Measurements from ENCODE around the gene ABCD1. TPM values are rescaled to one million over a fixed set of nuclear protein-coding genes. Genes with fewer than 3 reads are reported as not detected.
"Not testable (repeated sequence)": the region's sequence is repeated elsewhere in the genome, so short reads cannot be mapped to it uniquely, and the experiment has no call there.

ABCD1 gene
- polyA plus RNA-seq, 4 donors, result 10.1 to 37.3 (median 20.4) TPM

DNA sequence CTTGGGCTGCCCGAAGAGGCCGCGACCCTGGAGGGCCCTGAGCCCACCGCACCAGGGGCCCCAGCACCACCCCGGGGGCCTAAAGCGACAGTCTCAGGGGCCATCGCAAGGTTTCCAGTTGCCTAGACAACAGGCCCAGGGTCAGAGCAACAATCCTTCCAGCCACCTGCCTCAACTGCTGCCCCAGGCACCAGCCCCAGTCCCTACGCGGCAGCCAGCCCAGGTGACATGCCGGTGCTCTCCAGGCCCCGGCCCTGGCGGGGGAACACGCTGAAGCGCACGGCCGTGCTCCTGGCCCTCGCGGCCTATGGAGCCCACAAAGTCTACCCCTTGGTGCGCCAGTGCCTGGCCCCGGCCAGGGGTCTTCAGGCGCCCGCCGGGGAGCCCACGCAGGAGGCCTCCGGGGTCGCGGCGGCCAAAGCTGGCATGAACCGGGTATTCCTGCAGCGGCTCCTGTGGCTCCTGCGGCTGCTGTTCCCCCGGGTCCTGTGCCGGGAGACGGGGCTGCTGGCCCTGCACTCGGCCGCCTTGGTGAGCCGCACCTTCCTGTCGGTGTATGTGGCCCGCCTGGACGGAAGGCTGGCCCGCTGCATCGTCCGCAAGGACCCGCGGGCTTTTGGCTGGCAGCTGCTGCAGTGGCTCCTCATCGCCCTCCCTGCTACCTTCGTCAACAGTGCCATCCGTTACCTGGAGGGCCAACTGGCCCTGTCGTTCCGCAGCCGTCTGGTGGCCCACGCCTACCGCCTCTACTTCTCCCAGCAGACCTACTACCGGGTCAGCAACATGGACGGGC lies 579 bp downstream of the ABCD1 start:
- no peak for FAIRE-seq
- DNase-seq, result no peak
- Histone ChIP-seq H3K27me3 (ENCODE audit: control insufficient read depth in 3 of 3, insufficient read depth in 3 of 3, low read length in 3 of 3) (no peaks in the 10 kb centered on the region), H3K4me3 (ENCODE audit: low read depth in 1 of 3, low read length in 3 of 3) (peak overlapping the region in 2 of 3 donors; percentile 62 to 64), H3K9me3 (ENCODE audit: control insufficient read depth in 2 of 2, insufficient read depth in 1 of 2, low read depth in 1 of 2, low read length in 1 of 2) (no peaks in the 10 kb centered on the region), H3K27ac (ENCODE audit: low read depth in 1 of 3, low read length in 2 of 3) (peak overlapping the region; percentile 87 to 96 (median 93)), H3K36me3 (ENCODE audit: control insufficient read depth in 3 of 3, insufficient read depth in 2 of 3, low read depth in 1 of 3, low read length in 3 of 3) (peaks cover 0 to 32% (median 0%) of the 10 kb centered on the region in 3 donors), H3K4me1 (ENCODE audit: control insufficient read depth in 3 of 3, insufficient read depth in 2 of 3, low read depth in 1 of 3, low read length in 2 of 3) (peaks cover 0 to 44% (median 4%) of the 10 kb centered on the region in 3 donors)
- 64 to 76% (median 67%) methylated on average over 18 to 55 of the region's 55 CpGs for whole genome bisulfite sequencing, 3 donors

DNA sequence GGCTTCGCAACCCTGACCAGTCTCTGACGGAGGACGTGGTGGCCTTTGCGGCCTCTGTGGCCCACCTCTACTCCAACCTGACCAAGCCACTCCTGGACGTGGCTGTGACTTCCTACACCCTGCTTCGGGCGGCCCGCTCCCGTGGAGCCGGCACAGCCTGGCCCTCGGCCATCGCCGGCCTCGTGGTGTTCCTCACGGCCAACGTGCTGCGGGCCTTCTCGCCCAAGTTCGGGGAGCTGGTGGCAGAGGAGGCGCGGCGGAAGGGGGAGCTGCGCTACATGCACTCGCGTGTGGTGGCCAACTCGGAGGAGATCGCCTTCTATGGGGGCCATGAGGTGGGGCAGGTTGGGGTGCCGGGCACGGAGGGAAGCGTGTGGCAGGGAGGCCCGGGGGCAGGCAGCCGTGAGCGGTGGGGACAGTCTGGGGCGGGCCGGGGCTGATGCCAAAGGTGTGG lies 1.2 kb downstream of the ABCD1 start:
- FAIRE-seq (no peak), DNase-seq (no peak)
- peak overlapping the region; percentile 85 to 96 (median 87) for H3K27ac ChIP-seq (ENCODE audit: low read depth in 1 of 3, low read length in 2 of 3)
- 61 to 80% (median 69%) methylated on average over 13 to 35 of the region's 35 CpGs for WGBS, 3 donors
- H3K27me3 ChIP-seq (ENCODE audit: control insufficient read depth in 3 of 3, insufficient read depth in 3 of 3, low read length in 3 of 3), result no peaks in the 10 kb centered on the region
- H3K36me3 ChIP-seq (ENCODE audit: control insufficient read depth in 3 of 3, insufficient read depth in 2 of 3, low read depth in 1 of 3, low read length in 3 of 3), result peaks cover 0 to 26% (median 0%) of the 10 kb centered on the region in 3 donors
- H3K4me3 ChIP-seq (ENCODE audit: low read depth in 1 of 3, low read length in 3 of 3), result peak overlapping the region in 2 of 3 donors; percentile 28 to 62
- peaks cover 0 to 44% (median 4%) of the 10 kb centered on the region in 3 donors for H3K4me1 ChIP-seq (ENCODE audit: control insufficient read depth in 3 of 3, insufficient read depth in 2 of 3, low read depth in 1 of 3, low read length in 2 of 3)
- no peaks in the 10 kb centered on the region for H3K9me3 ChIP-seq (ENCODE audit: control insufficient read depth in 2 of 2, insufficient read depth in 1 of 2, low read depth in 1 of 2, low read length in 1 of 2)

DNA sequence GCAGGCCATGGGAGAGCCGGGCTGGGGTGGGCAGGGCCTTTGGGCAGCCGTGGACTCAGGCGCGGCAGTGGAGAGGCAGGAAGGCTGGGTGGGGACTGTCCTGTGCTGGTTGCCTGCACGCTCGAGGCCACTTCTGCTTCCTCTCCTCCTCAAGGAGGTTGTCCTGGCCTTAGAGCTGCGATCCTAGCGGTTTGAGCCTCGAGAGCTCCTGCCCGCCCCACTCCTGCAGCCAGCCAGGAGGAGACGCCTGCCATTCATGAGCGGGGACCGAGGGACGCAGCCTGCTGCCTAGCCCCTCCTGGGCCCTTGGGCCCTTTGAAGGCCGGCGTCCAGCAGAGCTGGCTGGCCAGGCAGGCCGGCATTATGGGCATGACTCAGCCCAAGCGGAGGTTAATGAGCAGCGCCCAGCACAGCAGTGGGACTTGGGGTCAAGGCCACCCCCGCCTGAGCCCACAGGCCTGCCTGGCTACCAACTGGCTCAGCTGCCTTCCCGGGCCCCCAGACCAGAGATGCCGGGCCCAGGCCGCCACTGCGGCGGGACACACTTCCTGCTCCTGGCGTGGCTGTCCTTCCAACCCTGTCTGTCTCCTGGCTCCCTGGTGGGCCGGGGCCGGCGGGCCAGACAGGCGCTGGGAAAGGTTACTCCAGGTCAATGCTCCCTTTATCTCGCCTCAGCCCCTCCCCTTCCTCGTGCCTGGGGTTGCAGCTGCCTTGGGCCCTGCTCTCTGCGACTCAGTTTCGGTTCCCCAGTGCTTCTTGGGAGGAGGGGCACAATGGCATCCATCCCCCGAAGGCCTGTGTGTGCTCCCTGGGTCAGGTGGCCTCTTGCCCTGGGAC lies 1.8 kb downstream of the ABCD1 start:
- peak overlapping the region in 2 of 3 donors; percentile 28 to 62 for H3K4me3 ChIP-seq (ENCODE audit: low read depth in 1 of 3, low read length in 3 of 3)
- WGBS, 3 donors, result 9 to 47% (median 15%) methylated on average over 19 to 34 of the region's 35 CpGs

DNA sequence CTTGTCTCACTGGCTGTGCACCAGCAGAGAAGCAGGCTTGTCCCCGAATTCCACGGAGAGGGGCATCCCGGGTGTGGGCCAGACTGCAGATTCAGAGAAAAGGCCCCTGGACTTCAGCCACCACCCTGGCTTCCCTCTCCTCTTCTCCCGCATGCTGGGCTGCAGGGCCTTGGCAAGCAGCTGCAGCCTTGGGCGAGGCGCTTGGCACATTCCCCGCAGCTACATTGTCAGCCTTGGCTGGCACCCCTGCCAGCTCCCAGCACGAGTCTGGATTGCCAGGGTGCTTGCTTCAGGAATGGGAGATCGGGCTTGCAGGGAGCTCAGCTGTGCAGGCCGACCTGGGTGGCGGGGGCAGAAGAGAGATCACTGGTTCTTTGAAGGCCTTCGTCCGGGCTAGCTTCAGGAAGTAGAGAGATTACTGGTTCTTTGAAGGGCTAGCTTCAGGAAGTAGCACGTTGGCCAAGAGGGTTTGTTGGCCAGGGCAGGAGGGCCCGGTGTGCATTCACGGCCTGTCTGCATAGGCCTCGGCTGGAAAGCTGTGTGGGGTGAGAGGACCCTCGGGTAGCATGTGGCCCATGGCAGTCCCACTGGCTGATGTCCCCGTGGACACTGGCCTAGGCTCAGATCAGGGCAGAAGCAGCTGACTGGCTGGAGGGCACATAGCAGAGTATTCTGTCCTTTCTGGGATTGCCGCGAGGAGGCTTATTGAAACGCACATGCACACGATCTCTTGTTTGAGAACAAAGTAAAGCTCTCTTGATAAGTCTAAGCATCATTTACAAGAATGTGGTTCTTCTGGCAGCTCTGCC lies 2.7 kb downstream of the ABCD1 start:
- Histone ChIP-seq H3K27ac (ENCODE audit: low read depth in 1 of 3, low read length in 2 of 3) (peak overlapping the region; percentile 85 to 96 (median 87)), H3K9me3 (ENCODE audit: control insufficient read depth in 2 of 2, insufficient read depth in 1 of 2, low read depth in 1 of 2, low read length in 1 of 2) (peaks cover 0 to 6% of the 10 kb centered on the region in 2 donors), H3K36me3 (ENCODE audit: control insufficient read depth in 3 of 3, insufficient read depth in 2 of 3, low read depth in 1 of 3, low read length in 3 of 3) (peaks cover 0 to 28% (median 0%) of the 10 kb centered on the region in 3 donors), H3K27me3 (ENCODE audit: control insufficient read depth in 3 of 3, insufficient read depth in 3 of 3, low read length in 3 of 3) (no peaks in the 10 kb centered on the region), H3K4me1 (ENCODE audit: control insufficient read depth in 3 of 3, insufficient read depth in 2 of 3, low read depth in 1 of 3, low read length in 2 of 3) (peaks cover 0 to 40% (median 4%) of the 10 kb centered on the region in 3 donors), H3K4me3 (ENCODE audit: low read depth in 1 of 3, low read length in 3 of 3) (peak overlapping the region in 2 of 3 donors; percentile 7 to 62)
- 12 to 46% (median 25%) methylated on average over 18 to 23 of the region's 23 CpGs for WGBS, 3 donors
- no peak for FAIRE-seq
- peak in 1 of 2 donors; percentile 59 for DNase-seq

More for the DNA sequence above, 1.8 kb downstream of the ABCD1 start:
- DNase-seq (peak; percentile 71 to 81), FAIRE-seq (no peak)
- peaks cover 0 to 2% of the 10 kb centered on the region in 2 donors for H3K9me3 ChIP-seq (ENCODE audit: control insufficient read depth in 2 of 2, insufficient read depth in 1 of 2, low read depth in 1 of 2, low read length in 1 of 2)
- H3K27me3 ChIP-seq (ENCODE audit: control insufficient read depth in 3 of 3, insufficient read depth in 3 of 3, low read length in 3 of 3), result no peaks in the 10 kb centered on the region
- H3K4me1 ChIP-seq (ENCODE audit: control insufficient read depth in 3 of 3, insufficient read depth in 2 of 3, low read depth in 1 of 3, low read length in 2 of 3), result peaks cover 0 to 44% (median 4%) of the 10 kb centered on the region in 3 donors
- H3K27ac ChIP-seq (ENCODE audit: low read depth in 1 of 3, low read length in 2 of 3), result peak overlapping the region; percentile 85 to 96 (median 87)
- H3K36me3 ChIP-seq (ENCODE audit: control insufficient read depth in 3 of 3, insufficient read depth in 2 of 3, low read depth in 1 of 3, low read length in 3 of 3), result peaks cover 0 to 24% (median 0%) of the 10 kb centered on the region in 3 donors

DNA sequence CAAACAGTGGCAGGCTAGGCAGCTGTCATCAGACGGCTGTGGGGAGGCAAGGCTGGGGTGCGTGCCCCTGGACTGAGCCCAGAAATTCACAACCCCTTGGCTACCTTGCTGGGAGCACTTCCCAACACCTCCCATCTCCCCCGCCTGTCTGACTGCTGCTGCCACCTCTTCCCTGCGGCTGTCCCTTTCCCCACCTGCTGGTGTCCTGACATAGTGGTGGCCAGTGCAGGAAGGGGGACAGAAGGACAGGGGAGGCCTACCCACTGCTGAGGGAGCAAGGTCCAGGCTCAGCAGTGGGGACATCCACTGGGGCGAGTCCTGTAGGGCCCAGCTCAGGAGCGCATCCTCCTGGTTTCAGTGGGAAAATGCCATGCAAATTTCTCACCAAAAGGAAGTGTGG lies 3.4 kb downstream of the ABCD1 start:
- DNase-seq (no peak), FAIRE-seq (no peak)
- WGBS, 3 donors, result 67 to 80% (median 71%) methylated on average over 4 to 6 of the region's 6 CpGs
- Histone ChIP-seq H3K9me3 (ENCODE audit: control insufficient read depth in 2 of 2, insufficient read depth in 1 of 2, low read depth in 1 of 2, low read length in 1 of 2) (peaks cover 0 to 6% of the 10 kb centered on the region in 2 donors), H3K36me3 (ENCODE audit: control insufficient read depth in 3 of 3, insufficient read depth in 2 of 3, low read depth in 1 of 3, low read length in 3 of 3) (peaks cover 0 to 26% (median 0%) of the 10 kb centered on the region in 3 donors), H3K4me3 (ENCODE audit: low read depth in 1 of 3, low read length in 3 of 3) (peak overlapping the region in 1 of 3 donors; percentile 62), H3K27ac (ENCODE audit: low read depth in 1 of 3, low read length in 2 of 3) (peak overlapping the region; percentile 85 to 96 (median 87)), H3K4me1 (ENCODE audit: control insufficient read depth in 3 of 3, insufficient read depth in 2 of 3, low read depth in 1 of 3, low read length in 2 of 3) (peaks cover 0 to 33% (median 4%) of the 10 kb centered on the region in 3 donors), H3K27me3 (ENCODE audit: control insufficient read depth in 3 of 3, insufficient read depth in 3 of 3, low read length in 3 of 3) (no peaks in the 10 kb centered on the region)

DNA sequence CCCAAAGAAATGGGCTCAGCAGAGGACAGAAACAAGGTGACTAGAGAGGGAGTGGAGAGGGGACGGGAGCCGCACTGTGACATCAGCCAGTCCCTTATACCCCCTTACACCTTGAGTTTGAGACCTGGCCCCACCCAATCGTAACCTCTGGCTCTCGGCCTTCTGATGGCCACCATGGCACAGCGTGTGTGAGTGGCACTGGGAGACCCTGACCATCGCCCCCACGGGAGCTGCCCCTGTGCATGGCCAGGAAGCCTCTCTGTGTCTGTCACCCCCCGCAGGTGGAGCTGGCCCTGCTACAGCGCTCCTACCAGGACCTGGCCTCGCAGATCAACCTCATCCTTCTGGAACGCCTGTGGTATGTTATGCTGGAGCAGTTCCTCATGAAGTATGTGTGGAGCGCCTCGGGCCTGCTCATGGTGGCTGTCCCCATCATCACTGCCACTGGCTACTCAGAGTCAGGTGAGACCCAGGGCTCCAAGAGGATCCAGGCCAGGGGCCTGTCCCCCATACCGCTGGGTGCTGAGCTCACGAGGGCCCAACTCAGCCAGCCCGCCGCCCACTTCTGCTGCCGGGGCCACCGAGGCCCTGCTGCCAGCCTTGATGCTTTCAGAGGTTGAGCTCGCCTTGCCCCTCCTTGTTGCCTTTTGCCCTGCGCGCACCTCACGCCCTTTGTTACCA lies 4.4 kb downstream of the ABCD1 start:
- Histone ChIP-seq H3K36me3 (ENCODE audit: control insufficient read depth in 3 of 3, insufficient read depth in 2 of 3, low read depth in 1 of 3, low read length in 3 of 3) (peaks cover 0 to 31% (median 0%) of the 10 kb centered on the region in 3 donors), H3K4me1 (ENCODE audit: control insufficient read depth in 3 of 3, insufficient read depth in 2 of 3, low read depth in 1 of 3, low read length in 2 of 3) (peaks cover 0 to 32% (median 4%) of the 10 kb centered on the region in 3 donors), H3K27ac (ENCODE audit: low read depth in 1 of 3, low read length in 2 of 3) (no peak overlapping the region), H3K4me3 (ENCODE audit: low read depth in 1 of 3, low read length in 3 of 3) (no peak overlapping the region), H3K27me3 (ENCODE audit: control insufficient read depth in 3 of 3, insufficient read depth in 3 of 3, low read length in 3 of 3) (no peaks in the 10 kb centered on the region), H3K9me3 (ENCODE audit: control insufficient read depth in 2 of 2, insufficient read depth in 1 of 2, low read depth in 1 of 2, low read length in 1 of 2) (peaks cover 0 to 6% of the 10 kb centered on the region in 2 donors)
- no peak for FAIRE-seq
- 84 to 93% (median 92%) methylated on average over 13 to 23 of the region's 23 CpGs for WGBS, 3 donors
- DNase-seq, result no peak

DNA sequence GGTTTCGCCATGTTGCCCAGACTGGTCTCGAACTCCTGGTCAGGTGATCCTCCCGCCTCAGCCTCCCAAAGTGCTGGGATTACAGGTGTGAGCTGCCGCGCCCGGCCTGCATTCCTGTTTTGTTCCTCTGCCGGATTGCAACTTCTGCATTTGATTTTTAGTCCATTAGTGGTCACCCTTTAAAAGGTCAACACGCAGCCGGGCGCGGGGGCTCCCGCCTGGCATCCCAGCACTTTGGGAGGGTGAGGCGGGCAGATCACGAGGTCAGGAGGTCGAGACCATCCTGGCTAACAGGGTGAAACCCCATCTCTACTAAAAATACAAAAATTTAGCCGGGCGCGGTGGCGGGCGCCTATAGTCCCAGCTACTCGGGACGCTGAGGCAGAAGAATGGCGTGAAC lies 5.5 kb downstream of the ABCD1 start:
- FAIRE-seq; H3K27ac ChIP-seq (ENCODE audit: low read depth in 1 of 3, low read length in 2 of 3); H3K27me3 ChIP-seq (ENCODE audit: control insufficient read depth in 3 of 3, insufficient read depth in 3 of 3, low read length in 3 of 3); H3K4me3 ChIP-seq (ENCODE audit: low read depth in 1 of 3, low read length in 3 of 3); DNase-seq; H3K9me3 ChIP-seq (ENCODE audit: control insufficient read depth in 2 of 2, insufficient read depth in 1 of 2, low read depth in 1 of 2, low read length in 1 of 2): not testable (repeated sequence)
- 92 to 93% (median 93%) methylated on average over 23 of the region's 23 CpGs for whole genome bisulfite sequencing, 3 donors
- Histone ChIP-seq H3K36me3 (ENCODE audit: control insufficient read depth in 3 of 3, insufficient read depth in 2 of 3, low read depth in 1 of 3, low read length in 3 of 3) (peaks cover 0 to 31% (median 0%) of the 10 kb centered on the region in 3 donors), H3K4me1 (ENCODE audit: control insufficient read depth in 3 of 3, insufficient read depth in 2 of 3, low read depth in 1 of 3, low read length in 2 of 3) (peaks cover 0 to 29% (median 4%) of the 10 kb centered on the region in 3 donors)
